Activated T-helper 1 cell treated with anti-CD3 and anti-CD28 coated beads, Interleukin-2, amount 50 U/mL, for 16 hours (primary cell): ENCODE results near the gene PDZD2.
"Not testable (repeated sequence)": the region's sequence is repeated elsewhere in the genome, so short reads cannot be mapped to it uniquely, and the experiment has no call there.

Experiments used
- DNase-seq, 2 donors: peaks; one replicate each; pipeline ENCODE4 v3.0.0-alpha.2; 2020; ENCODE audit warnings: low read depth in 1 of 2, low spot score in 1 of 2

The PDZD2 gene

DNA sequence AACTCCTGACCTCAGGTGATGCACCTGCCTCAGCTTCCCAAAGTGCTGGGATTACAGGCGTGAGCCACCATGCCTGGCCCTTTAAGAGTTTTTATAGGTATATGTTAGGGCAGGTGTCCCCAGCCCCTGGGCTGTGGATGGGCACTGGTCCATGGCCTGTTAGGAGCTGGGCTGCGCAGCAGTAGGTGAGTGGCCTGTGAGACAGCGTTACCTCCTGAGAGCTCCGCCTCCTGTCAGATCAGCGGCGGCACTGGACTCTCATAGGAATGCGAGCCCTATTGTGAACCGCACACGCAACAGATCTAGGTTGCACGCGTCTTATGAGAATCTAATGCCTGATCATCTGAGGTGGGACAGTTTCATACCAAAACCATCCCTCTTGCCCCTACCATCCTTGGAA is 361.8 kb downstream of the PDZD2 start:
- no peak for DNase-seq

DNA sequence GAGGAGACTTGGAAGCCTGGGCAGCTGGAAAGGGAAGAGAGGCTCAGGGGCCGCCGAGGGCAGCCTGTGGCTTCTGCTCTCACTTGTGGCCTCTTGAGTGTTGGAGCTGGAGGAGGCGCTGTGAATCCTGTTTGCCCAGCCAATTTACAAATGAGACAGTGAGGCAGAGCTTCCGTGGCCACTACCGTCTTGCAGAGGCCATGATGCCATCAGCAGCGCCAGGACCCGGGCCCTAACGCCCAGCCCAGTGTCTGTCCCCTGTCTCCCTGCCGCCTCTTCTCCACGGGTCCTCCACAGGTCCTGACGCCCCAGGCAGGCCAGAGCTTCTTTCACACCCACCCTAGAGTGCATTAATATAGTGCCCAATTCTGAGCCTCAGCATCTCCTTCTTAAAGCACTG is 362.4 kb downstream of the PDZD2 start:
- no peak for DNase-seq

DNA sequence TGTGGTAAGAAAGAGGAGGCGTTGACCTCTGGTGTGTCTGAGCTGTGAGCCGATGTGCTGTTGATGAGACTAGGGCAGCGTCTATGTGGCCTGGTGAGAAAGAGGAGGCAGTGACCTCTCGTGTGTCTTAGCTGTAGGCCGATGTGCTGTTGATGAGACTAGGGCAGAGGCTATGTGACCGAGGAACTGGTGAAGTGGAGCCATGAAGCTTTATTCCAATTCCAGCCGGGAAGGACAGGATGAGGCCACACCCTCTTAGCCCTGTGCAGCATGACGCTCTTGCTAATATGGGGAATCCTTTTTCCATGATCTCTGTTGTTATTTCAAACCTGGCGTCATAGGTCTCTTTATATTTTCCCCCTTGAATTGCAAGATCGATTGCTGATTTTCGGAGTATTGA is 362.8 kb downstream of the PDZD2 start:
- DNase-seq, result no peak

DNA sequence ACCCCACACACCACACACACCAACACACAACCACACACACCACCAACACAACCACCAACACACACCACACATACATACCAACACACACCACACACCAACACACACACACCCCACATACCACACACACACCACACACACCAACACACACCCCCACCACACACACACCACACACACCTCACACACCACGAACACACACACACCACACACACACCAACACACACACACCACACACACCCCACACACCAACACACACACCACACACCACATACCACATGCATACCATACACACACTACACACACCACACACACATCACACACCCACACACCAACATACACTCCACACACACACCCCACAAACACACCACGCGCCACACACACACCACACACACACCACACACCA is 363.8 kb downstream of the PDZD2 start:
- no peak for DNase-seq

DNA sequence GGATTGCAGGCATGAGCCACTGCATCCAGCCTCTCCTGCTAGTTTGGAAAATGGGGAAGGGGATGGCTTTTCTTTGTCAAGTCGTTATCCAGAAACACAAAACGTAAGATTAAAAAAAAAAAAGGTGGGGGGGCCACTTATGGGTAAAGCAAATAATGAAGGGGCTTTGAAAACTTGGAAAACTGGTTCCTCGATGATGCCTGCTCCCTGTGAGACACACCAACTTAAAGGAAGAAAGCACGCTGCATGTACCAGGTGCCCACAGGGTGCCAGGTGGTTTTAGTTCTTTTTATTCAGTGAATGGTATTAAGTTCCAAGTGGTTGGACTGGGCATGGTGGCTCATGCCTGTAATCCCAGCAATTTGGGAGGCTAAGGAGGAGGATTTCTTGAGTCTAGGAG is 365.1 kb downstream of the PDZD2 start:
- no peak for DNase-seq

DNA sequence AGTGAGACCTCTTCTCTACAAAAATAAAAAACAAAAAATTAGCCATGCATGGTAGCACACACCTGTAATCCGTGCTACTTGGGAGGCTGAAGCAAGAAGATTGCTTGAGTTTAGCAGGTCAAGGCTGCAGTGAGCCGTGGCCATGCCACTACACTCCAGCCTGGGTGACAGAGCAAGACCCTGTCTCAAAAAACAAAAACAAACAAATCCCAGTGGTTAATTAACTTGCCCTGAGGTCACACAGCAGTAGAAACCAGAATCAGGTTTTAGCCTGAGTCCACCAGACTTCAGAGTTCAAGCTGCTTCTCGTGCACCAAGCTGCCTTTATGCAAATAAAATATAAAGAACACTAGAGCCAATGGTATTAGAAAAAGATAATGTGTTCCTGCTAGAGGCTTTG is 365.5 kb downstream of the PDZD2 start:
- no peak for DNase-seq

DNA sequence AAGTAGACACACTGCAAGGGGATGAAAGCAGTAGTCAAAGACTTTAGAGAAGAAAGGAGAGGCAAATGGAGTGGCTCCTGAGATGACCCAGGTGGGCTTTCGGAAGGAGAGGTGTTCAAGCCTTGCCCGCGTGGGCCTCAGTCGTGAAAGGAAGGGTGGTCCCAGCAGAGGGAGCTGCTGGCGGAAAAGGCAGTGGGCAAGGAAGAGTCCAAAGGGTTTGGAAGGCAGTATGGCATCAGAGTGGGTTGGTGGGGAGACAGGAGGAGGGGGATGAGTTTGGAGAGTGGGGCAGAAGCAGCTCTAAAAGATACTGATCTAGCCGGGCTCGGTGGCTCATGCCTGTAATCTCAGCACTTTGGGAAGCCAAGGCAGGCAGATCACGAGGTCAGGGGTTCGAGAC is 369.8 kb downstream of the PDZD2 start:
- DNase-seq, result no peak

DNA sequence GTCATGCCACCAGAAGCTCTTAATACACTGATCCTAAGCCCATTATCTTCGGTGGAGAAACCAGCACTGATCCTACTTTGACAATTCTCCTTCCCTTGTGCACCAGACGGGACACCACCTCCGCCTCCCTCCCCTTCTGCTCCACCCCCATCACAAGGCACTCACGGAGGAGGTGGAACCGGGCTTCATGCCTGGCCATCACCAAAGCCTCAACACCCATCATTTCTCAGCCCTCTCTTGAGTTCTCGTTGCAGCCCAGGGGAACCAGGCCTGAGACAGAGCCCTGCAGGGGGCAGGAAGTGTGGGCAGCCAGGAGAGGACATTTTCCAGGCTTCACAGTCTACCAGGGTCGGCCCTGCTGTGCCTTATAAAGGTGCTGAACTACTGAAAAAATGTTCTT is 374.7 kb downstream of the PDZD2 start:
- DNase-seq, result no peak

DNA sequence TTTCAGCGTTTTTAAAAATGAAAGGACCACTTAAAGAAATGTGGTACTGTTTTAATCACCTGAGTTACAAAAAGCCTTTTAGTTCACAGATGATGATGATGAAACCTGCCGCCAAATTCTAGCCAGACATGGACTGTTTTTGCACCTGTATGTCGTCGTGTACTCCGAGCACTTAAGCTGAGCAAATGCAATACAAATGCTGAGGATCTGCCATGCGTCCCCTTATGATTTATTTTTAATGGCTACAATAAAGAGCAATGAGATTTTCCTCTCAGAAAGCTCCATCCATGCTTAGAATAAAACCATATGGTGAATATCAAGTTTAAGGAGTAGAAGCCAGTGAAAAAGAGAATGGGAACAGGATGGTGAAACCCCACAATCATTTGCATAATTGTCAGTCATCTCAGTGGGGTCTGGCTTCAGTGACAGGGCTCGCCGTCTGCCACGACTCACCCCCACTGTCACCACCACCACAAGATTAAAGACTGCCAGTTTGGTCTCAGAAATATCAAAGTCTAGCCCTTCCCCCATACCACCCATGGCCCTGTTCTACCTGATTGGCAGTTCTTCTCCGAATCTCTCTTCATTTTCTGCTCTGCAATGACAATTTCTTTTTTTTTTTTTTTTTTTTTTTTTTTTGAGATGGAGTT is 375.3 kb downstream of the PDZD2 start:
- DNase-seq, result no peak

DNA sequence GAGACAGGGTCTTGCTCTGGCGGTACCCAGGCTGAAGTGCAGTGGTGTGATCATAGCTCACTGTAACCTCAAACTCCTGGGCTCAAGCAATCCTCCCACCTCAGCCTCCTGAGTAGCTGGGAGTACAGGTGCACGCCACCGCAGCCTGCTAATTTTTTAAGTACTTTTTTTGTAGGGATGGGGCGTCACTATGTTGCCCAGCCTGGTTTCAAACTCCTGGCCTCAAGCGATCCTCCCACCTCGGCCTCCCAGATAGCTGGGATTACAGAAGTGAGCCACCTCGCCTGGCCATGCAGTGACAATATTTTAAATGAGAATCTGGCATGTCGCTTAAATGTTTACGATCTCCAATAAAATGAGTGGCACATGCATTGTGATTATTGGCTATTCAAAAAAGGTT is 376.3 kb downstream of the PDZD2 start:
- not testable (repeated sequence) for DNase-seq

DNA sequence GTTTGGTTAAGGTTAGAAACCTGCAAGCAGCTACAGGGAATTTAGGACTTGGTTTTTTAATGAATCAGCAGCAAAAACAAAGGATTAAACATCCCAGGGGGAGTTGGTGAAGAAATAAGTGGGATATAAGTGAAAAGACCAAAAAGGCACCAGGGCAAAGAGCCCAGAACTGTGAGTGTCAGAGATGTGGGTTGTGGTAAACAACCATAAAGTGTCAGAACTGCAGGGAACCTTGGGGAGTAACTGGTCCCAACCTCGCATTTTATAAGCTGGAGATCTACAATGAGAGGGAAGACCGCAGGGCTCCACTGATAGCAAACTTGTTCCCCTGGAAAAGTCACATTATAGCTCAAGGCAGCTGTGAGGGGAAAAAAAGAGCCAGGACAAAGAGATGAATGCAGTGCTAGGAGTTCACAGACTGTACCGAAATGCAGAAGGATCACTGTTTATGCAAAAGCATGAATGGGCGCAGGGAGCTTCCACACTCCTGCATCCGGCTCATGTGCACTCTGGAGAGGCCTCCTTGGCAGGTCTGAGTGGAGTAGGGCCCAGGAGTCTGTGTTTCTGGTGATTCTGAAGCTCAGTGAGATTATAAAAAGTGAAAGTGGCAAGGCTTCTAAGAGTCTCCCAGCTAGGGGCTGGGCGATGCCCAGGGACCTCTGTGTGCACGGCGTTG is 378.9 kb downstream of the PDZD2 start:
- no peak for DNase-seq

DNA sequence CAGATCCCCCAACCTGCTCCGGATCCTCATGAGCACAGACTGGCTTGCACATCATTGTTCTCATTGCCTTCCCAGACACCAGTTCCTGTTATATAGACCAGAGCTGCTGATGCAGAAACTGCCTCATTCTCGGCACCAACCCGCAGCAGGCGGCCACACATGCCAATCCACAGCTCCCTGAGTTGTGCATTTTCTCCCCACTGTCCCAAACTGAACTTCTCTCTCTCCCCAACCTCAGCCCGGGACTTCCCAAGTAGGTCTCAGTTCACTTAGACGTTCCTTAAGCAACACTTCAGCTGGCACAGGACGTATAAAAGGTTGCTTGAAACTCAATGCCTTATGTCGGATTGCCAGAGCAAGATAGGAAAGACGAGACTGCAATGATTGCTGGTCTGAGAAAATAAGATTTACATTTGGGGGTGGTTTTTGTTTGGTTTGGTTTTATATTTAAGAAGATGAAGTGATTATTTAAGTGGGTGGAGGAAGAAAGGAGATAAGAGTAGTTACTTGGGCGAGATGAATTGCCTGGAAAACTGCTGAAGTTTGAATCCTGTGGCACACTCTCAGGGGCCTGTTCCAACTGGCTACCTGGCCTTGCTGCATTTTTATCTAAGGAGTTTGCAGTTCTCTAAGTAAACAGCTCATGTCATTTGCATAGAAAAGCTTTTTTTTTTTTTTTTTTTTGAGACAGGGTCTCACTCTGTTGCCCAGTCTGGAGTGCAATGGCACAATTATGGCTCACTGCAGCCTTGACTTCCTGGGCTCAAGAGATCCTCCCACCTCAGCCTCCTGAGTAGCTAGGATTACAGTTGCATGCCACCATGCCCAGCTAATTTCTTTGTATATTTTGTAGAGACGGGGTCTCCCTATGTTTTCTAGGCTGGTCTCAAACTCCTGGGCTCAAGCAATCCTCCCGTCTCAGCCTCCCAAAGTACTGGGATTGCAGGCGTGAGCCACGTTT is 379.8 kb downstream of the PDZD2 start:
- DNase-seq, result no peak

DNA sequence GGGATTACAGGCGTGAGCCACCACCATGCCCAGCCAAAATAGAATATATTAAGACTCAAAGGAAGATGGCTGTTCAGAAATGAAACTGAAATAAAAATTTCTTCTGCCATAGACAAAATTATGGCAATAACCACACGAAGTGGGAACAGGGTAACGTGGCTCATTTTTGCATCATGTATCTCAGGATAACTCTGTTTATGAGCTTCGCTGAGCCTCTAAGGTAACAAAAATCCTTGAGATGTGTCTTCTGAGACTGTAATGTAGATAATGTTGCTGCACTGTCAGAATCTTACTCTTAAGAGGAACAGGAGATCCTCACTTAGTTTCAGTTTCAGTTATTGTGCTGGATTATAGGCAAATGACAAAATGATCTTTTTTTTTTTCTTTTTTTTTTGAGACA is 381.3 kb downstream of the PDZD2 start:
- DNase-seq, result no peak

DNA sequence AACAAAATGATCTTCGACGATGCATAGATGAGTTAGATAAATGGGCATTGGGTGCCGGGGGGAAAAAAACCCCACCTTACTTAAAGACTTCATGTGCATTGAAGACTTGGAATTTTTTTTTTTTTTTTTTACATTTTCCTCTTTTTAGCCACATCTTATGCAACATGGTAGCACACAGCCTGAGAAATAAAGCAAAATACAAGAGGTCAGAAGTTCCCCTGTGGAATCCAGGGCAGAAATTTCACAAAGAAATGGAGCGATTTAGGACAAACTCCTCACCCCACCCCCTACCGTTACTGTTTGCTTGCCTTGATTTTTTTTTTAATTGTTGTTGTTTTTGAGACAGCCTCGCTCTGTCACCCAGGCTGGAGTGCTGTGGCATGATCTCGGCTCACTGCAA is 382.0 kb downstream of the PDZD2 start:
- DNase-seq, result no peak

DNA sequence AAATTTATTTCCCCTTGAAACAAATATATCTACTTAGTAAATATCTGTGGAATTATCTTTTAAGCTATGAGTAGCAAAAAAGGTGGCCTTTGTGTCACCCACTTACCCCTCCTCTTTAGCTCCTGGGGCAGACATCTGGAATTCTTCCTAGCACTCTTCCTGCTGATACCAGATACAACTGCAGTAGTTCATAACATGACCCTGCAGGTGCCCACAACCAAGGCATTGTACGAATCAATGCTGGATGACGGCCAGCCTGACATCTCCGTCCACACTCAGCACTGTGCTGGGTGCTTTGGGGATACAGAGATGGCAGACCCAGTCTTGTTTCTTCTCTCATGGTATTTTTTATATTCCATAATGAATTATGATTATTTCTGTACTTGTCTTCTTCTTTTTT is 382.8 kb downstream of the PDZD2 start:
- DNase-seq, result no peak

DNA sequence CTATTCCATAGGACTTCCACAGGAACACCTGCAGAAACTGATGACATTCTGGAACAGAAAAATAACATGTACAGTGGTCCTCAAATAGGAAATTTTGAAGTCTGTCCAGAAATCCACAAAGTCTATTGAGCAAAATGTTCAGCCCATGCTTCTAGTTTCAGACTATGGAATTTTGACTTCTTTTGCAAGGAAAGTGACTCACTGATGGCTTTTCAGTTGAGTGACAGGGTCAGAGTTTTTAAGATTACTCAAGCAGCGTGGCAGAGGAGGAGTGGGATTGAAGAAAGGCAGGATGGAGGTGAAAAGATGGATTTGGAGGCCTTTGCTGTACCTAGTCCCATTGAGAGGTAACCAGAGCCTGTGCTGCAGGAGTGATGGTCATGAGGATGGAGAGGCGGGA is 383.7 kb downstream of the PDZD2 start:
- no peak for DNase-seq

DNA sequence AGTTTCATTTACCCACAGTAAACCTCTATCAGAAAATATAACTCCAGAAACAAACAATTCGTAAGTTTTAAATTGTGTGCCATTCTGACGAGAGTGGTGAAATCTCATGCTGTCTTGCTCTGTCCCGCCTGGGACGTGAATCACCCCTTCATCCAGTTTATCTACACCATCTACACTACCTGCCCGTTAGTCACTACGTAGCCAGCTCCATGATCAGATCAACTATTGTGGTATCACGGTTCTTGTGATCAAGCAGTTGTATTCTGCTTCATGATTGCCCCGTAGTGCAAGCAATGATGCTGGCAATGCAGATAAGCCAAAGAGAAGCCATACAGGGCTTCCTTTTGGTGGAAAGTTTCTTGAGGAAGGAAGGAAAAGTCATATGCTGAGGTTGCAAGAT is 384.9 kb downstream of the PDZD2 start:
- DNase-seq, result no peak

DNA sequence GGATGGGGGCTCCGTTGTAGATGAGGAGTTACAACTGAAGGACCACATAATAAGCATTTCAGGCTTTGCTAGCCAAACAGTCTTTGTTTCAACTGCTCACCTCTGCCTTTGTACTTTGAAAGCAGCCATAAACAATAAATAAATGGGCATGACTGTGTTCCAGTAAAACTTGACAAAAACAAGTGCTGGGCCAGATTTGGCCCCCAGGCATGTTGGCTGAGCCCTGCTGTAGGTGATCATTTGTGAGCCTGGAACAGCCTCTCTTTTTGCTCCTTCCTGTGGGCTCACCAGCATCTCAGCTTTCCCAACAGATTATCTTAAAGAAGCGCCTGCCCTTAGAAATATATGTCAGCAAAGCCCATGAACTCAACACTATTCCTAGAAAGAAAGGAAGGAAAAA is 385.8 kb downstream of the PDZD2 start:
- no peak for DNase-seq

DNA sequence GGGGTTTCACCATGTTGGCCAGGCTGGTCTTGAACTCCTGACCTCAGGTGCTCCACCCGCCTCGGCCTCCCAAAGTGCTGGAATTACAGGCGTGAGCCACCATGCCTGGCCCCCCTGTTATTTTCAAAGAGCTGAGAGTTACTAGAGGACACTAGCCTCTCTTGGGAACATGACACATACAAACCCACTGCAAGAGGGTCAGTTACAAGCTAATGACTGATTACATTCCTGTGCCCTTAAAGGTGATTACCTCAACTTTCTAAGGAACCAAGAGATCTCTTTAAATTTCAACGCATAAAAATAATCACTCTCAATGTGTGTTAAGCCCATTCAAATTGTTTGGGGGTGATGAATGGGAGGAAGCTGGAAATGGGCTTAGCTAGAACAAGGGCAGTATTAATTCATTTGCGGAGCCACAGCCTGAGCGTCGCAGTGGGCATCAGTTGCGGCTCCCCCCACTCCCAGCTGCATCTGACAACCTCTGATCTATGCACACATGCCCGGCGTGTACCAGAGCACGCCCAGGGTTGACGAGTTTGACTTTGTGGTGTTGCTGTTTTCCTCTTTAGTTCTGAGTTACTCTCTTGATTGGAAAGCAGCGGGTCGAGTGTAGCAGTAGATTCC is 388.3 kb downstream of the PDZD2 start:
- DNase-seq, result no peak

DNA sequence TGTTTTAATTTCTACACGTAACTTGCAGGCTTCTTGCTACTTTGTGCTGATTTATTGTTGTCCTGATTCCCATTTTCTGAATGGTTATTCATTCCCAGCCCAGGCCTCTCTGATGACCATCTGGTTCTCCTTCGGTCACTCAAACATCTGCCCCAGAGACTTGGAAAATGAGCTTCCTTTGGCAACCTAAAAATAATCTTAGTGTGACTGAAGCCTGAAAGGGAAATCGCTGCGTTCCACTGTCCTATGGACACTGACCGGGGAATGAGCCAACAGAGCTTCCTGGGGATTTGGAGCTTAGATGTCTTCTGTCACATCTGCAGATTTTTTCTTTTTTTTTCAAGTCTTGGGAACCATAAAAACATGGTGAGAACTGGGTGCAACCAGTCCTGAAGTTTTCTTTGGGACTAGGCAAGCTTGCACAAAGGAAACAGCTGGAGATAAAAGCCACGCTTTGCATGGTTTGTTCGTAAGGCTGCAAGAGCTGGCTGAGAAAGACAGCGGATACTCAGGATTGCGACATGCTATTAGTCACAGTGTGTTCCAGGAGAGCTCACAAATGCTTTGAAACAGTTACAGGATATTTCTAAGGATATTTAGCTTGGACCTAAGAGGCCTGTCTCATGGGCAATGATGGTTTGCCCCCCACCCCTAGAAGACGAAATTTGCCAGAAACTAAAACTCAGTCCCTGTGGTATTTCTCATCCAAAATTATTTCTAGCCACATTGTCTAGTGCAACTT is 389.0 kb downstream of the PDZD2 start:
- no peak for DNase-seq

DNA sequence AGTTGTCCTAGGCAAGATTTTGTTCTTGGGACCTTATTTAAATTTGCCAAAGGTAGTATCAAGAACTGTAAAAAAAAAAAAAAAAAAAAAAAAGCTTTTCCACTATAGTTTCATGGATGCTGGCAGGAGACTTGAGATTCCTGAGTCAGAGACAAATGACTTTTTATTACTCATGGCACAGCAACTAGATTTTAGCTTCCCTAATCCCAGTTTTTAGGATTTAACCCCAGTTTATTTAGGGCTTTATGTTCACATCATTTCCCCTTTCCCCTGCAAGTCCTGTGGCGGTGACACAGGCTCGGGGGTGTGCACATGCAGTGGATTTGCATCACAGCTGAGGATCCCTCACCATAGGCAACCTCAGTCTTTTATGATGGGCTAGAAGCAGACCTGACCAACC is 390.3 kb downstream of the PDZD2 start:
- DNase-seq, result no peak
